Measurements from ENCODE around the gene TMEM80.

TMEM80 gene

DNA sequence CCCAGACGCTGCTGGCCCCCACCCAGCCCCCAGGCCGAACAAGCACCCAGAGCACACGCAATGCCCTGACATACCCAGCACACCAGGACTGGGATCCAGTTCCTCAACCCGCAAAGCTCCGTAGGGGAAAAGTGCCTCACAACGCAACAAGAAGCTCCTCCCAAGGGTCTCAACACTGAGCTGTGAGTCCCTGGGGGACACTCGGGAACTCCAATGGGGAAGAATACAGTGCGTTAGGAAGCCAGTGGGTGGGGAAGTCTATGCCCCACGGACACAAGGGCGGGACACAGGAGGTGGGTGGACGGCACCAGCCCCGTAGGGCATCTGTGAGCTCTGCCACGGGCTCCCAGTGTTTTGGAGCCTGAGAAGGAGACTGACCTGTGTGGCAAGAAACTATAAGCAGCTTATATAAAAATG, 2.2 kb upstream of the TMEM80 start (continued):
- TF ChIP-seq, protein P1, sequence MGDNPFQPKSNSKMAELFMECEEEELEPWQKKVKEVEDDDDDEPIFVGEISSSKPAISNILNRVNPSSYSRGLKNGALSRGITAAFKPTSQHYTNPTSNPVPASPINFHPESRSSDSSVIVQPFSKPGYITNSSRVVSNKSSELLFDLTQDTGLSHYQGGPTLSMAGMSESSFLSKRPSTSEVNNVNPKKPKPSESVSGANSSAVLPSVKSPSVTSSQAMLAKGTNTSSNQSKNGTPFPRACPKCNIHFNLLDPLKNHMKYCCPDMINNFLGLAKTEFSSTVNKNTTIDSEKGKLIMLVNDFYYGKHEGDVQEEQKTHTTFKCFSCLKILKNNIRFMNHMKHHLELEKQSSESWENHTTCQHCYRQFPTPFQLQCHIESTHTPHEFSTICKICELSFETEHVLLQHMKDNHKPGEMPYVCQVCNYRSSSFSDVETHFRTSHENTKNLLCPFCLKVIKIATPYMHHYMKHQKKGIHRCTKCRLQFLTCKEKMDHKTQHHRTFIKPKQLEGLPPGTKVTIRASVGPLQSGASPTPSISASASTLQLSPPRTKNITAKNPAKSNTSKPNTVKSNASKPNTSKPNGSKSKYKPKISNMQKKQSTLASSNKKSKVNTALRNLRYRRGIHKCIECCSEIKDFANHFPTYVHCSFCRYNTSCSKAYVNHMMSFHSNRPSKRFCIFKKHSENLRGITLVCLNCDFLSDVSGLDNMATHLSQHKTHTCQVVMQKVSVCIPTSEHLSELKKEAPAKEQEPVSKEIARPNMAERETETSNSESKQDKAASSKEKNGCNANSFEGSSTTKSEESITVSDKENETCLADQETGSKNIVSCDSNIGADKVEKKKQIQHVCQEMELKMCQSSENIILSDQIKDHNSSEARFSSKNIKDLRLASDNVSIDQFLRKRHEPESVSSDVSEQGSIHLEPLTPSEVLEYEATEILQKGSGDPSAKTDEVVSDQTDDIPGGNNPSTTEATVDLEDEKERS (tag by site-specific recombination; IDR thresholded peaks at IDR 0.05) = no peak
- TF ChIP-seq, protein P2, sequence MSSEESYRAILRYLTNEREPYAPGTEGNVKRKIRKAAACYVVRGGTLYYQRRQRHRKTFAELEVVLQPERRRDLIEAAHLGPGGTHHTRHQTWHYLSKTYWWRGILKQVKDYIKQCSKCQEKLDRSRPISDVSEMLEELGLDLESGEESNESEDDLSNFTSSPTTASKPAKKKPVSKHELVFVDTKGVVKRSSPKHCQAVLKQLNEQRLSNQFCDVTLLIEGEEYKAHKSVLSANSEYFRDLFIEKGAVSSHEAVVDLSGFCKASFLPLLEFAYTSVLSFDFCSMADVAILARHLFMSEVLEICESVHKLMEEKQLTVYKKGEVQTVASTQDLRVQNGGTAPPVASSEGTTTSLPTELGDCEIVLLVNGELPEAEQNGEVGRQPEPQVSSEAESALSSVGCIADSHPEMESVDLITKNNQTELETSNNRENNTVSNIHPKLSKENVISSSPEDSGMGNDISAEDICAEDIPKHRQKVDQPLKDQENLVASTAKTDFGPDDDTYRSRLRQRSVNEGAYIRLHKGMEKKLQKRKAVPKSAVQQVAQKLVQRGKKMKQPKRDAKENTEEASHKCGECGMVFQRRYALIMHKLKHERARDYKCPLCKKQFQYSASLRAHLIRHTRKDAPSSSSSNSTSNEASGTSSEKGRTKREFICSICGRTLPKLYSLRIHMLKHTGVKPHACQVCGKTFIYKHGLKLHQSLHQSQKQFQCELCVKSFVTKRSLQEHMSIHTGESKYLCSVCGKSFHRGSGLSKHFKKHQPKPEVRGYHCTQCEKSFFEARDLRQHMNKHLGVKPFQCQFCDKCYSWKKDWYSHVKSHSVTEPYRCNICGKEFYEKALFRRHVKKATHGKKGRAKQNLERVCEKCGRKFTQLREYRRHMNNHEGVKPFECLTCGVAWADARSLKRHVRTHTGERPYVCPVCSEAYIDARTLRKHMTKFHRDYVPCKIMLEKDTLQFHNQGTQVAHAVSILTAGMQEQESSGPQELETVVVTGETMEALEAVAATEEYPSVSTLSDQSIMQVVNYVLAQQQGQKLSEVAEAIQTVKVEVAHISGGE (tag by site-specific recombination; conservative IDR thresholded peaks at IDR 0.05; ENCODE audit: low read depth) = peak; percentile 83

DNA sequence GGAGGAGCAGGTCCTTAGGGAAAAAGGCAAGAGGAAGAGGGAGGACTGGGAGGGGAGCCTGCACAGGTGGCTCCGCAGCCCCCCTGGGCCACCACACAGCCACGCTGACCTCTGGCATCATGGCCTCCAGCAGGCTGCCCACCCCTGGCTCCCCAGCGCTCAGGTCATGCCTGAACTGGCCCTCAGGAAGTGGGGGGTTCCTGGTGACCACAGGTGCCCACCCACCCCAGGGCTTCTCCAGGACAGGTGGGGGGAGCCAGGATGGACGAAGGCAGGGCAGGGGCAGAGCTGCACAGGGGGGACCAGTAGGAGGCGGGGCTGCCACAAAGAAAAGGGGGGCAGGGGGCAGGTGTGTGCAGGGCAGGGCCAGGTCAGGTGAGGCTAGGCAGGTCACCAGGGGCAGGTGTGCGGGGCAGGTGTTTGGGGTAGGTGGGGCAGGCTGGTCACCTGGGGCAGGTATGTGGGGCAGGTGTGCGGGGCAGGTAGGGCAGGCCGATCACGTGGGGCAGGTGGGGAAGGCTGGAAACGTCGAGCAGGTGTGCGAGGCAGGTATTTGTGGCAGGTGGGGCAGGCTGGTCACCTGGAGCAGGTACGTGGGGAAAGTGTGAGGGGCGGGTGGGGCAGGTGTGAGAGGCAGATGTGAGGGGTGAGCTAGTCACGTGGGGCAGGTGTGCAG, 1.6 kb upstream of the TMEM80 start:
- CTCF ChIA-PET = interaction anchor here (0.9 to 1.4 kb wide), 2 partner anchors 13 to 33 kb away, joined by 4 to 5 read pairs; no protein-coding TSS in a partner anchor
- TF ChIP-seq SCRT1 (tag by site-specific recombination; IDR thresholded peaks at IDR 0.05; ENCODE audit: borderline replicate concordance) = peak; percentile 80
- TF ChIP-seq, protein P3, sequence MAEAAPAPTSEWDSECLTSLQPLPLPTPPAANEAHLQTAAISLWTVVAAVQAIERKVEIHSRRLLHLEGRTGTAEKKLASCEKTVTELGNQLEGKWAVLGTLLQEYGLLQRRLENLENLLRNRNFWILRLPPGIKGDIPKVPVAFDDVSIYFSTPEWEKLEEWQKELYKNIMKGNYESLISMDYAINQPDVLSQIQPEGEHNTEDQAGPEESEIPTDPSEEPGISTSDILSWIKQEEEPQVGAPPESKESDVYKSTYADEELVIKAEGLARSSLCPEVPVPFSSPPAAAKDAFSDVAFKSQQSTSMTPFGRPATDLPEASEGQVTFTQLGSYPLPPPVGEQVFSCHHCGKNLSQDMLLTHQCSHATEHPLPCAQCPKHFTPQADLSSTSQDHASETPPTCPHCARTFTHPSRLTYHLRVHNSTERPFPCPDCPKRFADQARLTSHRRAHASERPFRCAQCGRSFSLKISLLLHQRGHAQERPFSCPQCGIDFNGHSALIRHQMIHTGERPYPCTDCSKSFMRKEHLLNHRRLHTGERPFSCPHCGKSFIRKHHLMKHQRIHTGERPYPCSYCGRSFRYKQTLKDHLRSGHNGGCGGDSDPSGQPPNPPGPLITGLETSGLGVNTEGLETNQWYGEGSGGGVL (tag by site-specific recombination; IDR thresholded peaks at IDR 0.05) = peak; percentile 79
- peak; percentile 57 for TF ChIP-seq ZIC2 (tag by site-specific recombination; IDR thresholded peaks at IDR 0.05)
- TF ChIP-seq, protein P4, sequence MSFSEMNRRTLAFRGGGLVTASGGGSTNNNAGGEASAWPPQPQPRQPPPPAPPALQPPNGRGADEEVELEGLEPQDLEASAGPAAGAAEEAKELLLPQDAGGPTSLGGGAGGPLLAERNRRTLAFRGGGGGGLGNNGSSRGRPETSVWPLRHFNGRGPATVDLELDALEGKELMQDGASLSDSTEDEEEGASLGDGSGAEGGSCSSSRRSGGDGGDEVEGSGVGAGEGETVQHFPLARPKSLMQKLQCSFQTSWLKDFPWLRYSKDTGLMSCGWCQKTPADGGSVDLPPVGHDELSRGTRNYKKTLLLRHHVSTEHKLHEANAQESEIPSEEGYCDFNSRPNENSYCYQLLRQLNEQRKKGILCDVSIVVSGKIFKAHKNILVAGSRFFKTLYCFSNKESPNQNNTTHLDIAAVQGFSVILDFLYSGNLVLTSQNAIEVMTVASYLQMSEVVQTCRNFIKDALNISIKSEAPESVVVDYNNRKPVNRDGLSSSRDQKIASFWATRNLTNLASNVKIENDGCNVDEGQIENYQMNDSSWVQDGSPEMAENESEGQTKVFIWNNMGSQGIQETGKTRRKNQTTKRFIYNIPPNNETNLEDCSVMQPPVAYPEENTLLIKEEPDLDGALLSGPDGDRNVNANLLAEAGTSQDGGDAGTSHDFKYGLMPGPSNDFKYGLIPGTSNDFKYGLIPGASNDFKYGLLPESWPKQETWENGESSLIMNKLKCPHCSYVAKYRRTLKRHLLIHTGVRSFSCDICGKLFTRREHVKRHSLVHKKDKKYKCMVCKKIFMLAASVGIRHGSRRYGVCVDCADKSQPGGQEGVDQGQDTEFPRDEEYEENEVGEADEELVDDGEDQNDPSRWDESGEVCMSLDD (tag by site-specific recombination; IDR thresholded peaks at IDR 0.05) = peak; percentile 45; the same call in 1 of the 2 replicates
- no peak for TF ChIP-seq RBAK (tag by site-specific recombination; IDR thresholded peaks at IDR 0.05)
- TF ChIP-seq REPIN1 (tag by site-specific recombination; IDR thresholded peaks at IDR 0.05; ENCODE audit: low read depth) = no peak
- TF ChIP-seq ZFP37 (tag by site-specific recombination; IDR thresholded peaks at IDR 0.05) = no peak
- TF ChIP-seq, protein P2 (tag by site-specific recombination; conservative IDR thresholded peaks at IDR 0.05; ENCODE audit: low read depth) = no peak
- no peak for TF ChIP-seq ZNF629 (tag by site-specific recombination; IDR thresholded peaks at IDR 0.05)
- TF ChIP-seq GLIS2 (tag by site-specific recombination; IDR thresholded peaks at IDR 0.05) = peak; percentile 83
- TF ChIP-seq, protein P5, sequence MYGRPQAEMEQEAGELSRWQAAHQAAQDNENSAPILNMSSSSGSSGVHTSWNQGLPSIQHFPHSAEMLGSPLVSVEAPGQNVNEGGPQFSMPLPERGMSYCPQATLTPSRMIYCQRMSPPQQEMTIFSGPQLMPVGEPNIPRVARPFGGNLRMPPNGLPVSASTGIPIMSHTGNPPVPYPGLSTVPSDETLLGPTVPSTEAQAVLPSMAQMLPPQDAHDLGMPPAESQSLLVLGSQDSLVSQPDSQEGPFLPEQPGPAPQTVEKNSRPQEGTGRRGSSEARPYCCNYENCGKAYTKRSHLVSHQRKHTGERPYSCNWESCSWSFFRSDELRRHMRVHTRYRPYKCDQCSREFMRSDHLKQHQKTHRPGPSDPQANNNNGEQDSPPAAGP (tag by site-specific recombination; IDR thresholded peaks at IDR 0.05) = 0 out of 2 replicates have a peak, but pooled peaks have one; percentile 23
- TF ChIP-seq ZNF423 (tag by site-specific recombination; IDR thresholded peaks at IDR 0.05) = no peak
- no peak for TF ChIP-seq SETDB1 (IDR thresholded peaks at IDR 0.05; ENCODE audit: insufficient read length, low read length)
- TF ChIP-seq ZNF600 (tag by site-specific recombination; IDR thresholded peaks at IDR 0.05) = peak; percentile 22; the same call in 1 of the 2 replicates
- peak; percentile 41; the same call in 1 of the 2 replicates for TF ChIP-seq GLIS1 (tag by site-specific recombination; IDR thresholded peaks at IDR 0.05)
- TF ChIP-seq ZEB2 (tag by site-specific recombination; IDR thresholded peaks at IDR 0.05) = peak; percentile 100

More for the DNA sequence above, 1.6 kb upstream of the TMEM80 start:
- POLR2A ChIA-PET = interaction anchor here (0.6 to 3.9 kb wide), 4 partner anchors 11 to 103 kb away, joined by 3 to 19 read pairs (median 8); no protein-coding TSS in a partner anchor
- H3K9me3 ChIP-seq (ENCODE audit: control insufficient read depth, insufficient read depth, low read depth, low read length) = no peaks in the 10 kb centered on the region
- peaks cover 0 to 35% of the 10 kb centered on the region in 2 experiments; a peak in 2 of 3 replicates for H3K36me3 ChIP-seq (ENCODE audit: control insufficient read depth in 2 of 2, insufficient read depth in 1 of 2, low read length in 2 of 2)
- H3K27ac ChIP-seq (ENCODE audit: extremely low read depth, low read depth, low read length) = peak overlapping the region; percentile 36; the same call in 1 of the 2 replicates
- no peaks in the 10 kb centered on the region for H3K4me1 ChIP-seq (ENCODE audit: control insufficient read depth, insufficient read depth, low read length)
- peak overlapping the region; percentile 89 for H3K4me3 ChIP-seq (ENCODE audit: low read depth, low read length)
